IPS-20b (cell line): ENCODE measurements around the gene CALML6.

ENCODE experiments used
- H3K27ac ChIP-seq: one replicate; pipeline ENCODE4 v1.5.1; 2013; ENCODE audit warnings: low read length
- H3K27me3 ChIP-seq: 2 replicates; pipeline ENCODE4 v1.6.1; 2013; ENCODE audit warnings: mild to moderate bottlenecking, low read length, inconsistent platforms; ENCODE audit not compliant: insufficient read depth
- H3K36me3 ChIP-seq: 2 replicates; pipeline ENCODE4 v1.6.1; 2013; ENCODE audit warnings: low read depth, mild to moderate bottlenecking, inconsistent platforms, low read length, moderate library complexity; ENCODE audit not compliant: insufficient read depth
- H3K4me1 ChIP-seq: 2 replicates; pipeline ENCODE4 v1.6.1; 2013; ENCODE audit warnings: mild to moderate bottlenecking, control low read depth, inconsistent platforms, low read length, moderate library complexity; ENCODE audit not compliant: insufficient read depth
- H3K4me3 ChIP-seq: 2 replicates; pipeline ENCODE4 v1.5.1; 2013; ENCODE audit warnings: mild to moderate bottlenecking, low read length, inconsistent platforms
- H3K9ac ChIP-seq: 2 replicates; pipeline ENCODE4 v1.6.1; 2013; ENCODE audit warnings: low read depth, mild to moderate bottlenecking, inconsistent platforms, low read length, moderate library complexity
- H3K9me3 ChIP-seq: 2 replicates; pipeline ENCODE4 v1.6.1; 2013; ENCODE audit warnings: mild to moderate bottlenecking, low read depth, low read length, inconsistent platforms; ENCODE audit not compliant: insufficient read depth

CALML6 gene

GRCh38 chr1:1906185-1907097 lies 8.6 kb upstream of the CALML6 start:
- Histone ChIP-seq H3K4me1 (peaks cover 3% of the 10 kb centered on the region; the same call in 1 of the 2 replicates), H3K27me3 (peaks cover 3% of the 10 kb centered on the region; the same call in 1 of the 2 replicates), H3K36me3 (no peaks in the 10 kb centered on the region), H3K9ac (no peak overlapping the region), H3K4me3 (no peak overlapping the region), H3K9me3 (no peaks in the 10 kb centered on the region), H3K27ac (no peak overlapping the region)

- Histone ChIP-seq H3K27ac (no peak overlapping the region), H3K27me3 (peaks cover 3% of the 10 kb centered on the region; the same call in 1 of the 2 replicates), H3K9ac (no peak overlapping the region), H3K36me3 (no peaks in the 10 kb centered on the region), H3K4me3 (no peak overlapping the region), H3K9me3 (no peaks in the 10 kb centered on the region), H3K4me1 (peaks cover 3% of the 10 kb centered on the region; the same call in 1 of the 2 replicates)
Observed at GRCh38 chr1:1907098-1907736, 7.8 kb upstream of the CALML6 start.

- peak overlapping the region; percentile 69 for H3K4me3 ChIP-seq
- no peak overlapping the region for H3K27ac ChIP-seq
- H3K36me3 ChIP-seq: no peaks in the 10 kb centered on the region
- H3K9ac ChIP-seq: peak overlapping the region; percentile 61; the same call in 1 of the 2 replicates
- peaks cover 3% of the 10 kb centered on the region; the same call in 1 of the 2 replicates for H3K4me1 ChIP-seq
- no peaks in the 10 kb centered on the region for H3K9me3 ChIP-seq
- peaks cover 3% of the 10 kb centered on the region; the same call in 1 of the 2 replicates for H3K27me3 ChIP-seq
Observed at GRCh38 chr1:1908506-1908791, 6.6 kb upstream of the CALML6 start.

GRCh38 chr1:1910033-1910465 lies 5.0 kb upstream of the CALML6 start:
- no peaks in the 10 kb centered on the region for H3K36me3 ChIP-seq
- peak overlapping the region; percentile 72; the same call in 1 of the 2 replicates for H3K9ac ChIP-seq
- H3K4me3 ChIP-seq: peak overlapping the region; percentile 64; the same call in 1 of the 2 replicates
- no peaks in the 10 kb centered on the region for H3K9me3 ChIP-seq
- peaks cover 3% of the 10 kb centered on the region; the same call in 1 of the 2 replicates for H3K27me3 ChIP-seq
- no peak overlapping the region for H3K27ac ChIP-seq
- H3K4me1 ChIP-seq: peaks cover 3% of the 10 kb centered on the region; the same call in 1 of the 2 replicates

- peaks cover 3% of the 10 kb centered on the region; the same call in 1 of the 2 replicates for H3K4me1 ChIP-seq
- no peak overlapping the region; the same call in 1 of the 2 replicates for H3K9ac ChIP-seq
- no peak overlapping the region for H3K27ac ChIP-seq
Observed at GRCh38 chr1:1910651-1911331, 4.3 kb upstream of the CALML6 start.

GRCh38 chr1:1911350-1912041 lies 3.6 kb upstream of the CALML6 start:
- H3K9me3 ChIP-seq: no peaks in the 10 kb centered on the region
- no peaks in the 10 kb centered on the region for H3K36me3 ChIP-seq
- H3K27me3 ChIP-seq: peaks cover 3% of the 10 kb centered on the region; the same call in 1 of the 2 replicates
- H3K27ac ChIP-seq: no peak overlapping the region
- no peak overlapping the region for H3K9ac ChIP-seq
- H3K4me1 ChIP-seq: peaks cover 3% of the 10 kb centered on the region; the same call in 1 of the 2 replicates
- no peak overlapping the region for H3K4me3 ChIP-seq

More at GRCh38 chr1:1910651-1911331, 4.3 kb upstream of the CALML6 start:
- Histone ChIP-seq H3K4me3 (no peak overlapping the region), H3K9me3 (no peaks in the 10 kb centered on the region), H3K27me3 (peaks cover 3% of the 10 kb centered on the region; the same call in 1 of the 2 replicates), H3K36me3 (no peaks in the 10 kb centered on the region)

- H3K4me3 ChIP-seq: no peak overlapping the region
- peaks cover 10% of the 10 kb centered on the region for H3K27me3 ChIP-seq
- no peak overlapping the region for H3K9ac ChIP-seq
- no peaks in the 10 kb centered on the region for H3K9me3 ChIP-seq
- H3K4me1 ChIP-seq: peaks cover 3% of the 10 kb centered on the region; the same call in 1 of the 2 replicates
- H3K36me3 ChIP-seq: no peaks in the 10 kb centered on the region
- H3K27ac ChIP-seq: no peak overlapping the region
Observed at GRCh38 chr1:1914101-1914970, 724 bp upstream of the CALML6 start.

- Histone ChIP-seq H3K36me3 (no peaks in the 10 kb centered on the region), H3K4me3 (no peak overlapping the region), H3K9ac (no peak overlapping the region), H3K4me1 (peaks cover 3% of the 10 kb centered on the region; the same call in 1 of the 2 replicates), H3K9me3 (no peaks in the 10 kb centered on the region), H3K27ac (no peak overlapping the region), H3K27me3 (peaks cover 10% of the 10 kb centered on the region)
Observed at GRCh38 chr1:1915911-1916840, 1.1 kb downstream of the CALML6 start.

- Histone ChIP-seq H3K9me3 (no peaks in the 10 kb centered on the region), H3K36me3 (no peaks in the 10 kb centered on the region), H3K9ac (no peak overlapping the region), H3K4me1 (peaks cover 3% of the 10 kb centered on the region; the same call in 1 of the 2 replicates), H3K27ac (no peak overlapping the region), H3K4me3 (no peak overlapping the region), H3K27me3 (peaks cover 10% of the 10 kb centered on the region)
Observed at GRCh38 chr1:1916851-1917251, 1.8 kb downstream of the CALML6 start.
